Measurements from ENCODE around the gene RASGRP1. TPM values are rescaled to one million over a fixed set of nuclear protein-coding genes. Genes with fewer than 3 reads are reported as not detected.

The RASGRP1 gene
- total RNA-seq, 1 donor from 2014 or later: 1.6 TPM

DNA sequence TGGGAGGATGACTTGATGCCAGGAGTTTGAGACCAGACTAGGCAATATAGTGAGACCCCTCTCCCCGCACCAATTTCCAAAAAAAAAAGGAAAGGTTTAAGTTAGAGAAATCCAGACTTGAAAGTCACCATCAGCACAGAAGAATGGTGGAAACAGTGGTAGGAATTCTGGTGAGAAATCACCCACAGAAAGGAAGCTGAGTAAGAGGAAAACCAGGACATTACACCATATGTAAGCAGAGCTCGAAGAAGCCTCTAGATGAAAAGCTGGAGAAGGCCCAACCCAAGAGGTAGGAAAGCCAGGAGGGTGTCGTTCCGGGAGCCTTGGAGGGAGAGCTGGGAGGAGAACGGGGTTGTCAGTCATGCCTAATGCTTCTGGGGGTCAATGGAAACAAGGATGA lies 40.5 kb downstream of the RASGRP1 start:
- no peaks in the 10 kb centered on the region for H3K36me3 Mint-ChIP-seq (ENCODE audit: low read depth)
- no peak overlapping the region for H3K27ac Mint-ChIP-seq (ENCODE audit: unreplicated experiment)
- TF ChIP-seq, protein P1, sequence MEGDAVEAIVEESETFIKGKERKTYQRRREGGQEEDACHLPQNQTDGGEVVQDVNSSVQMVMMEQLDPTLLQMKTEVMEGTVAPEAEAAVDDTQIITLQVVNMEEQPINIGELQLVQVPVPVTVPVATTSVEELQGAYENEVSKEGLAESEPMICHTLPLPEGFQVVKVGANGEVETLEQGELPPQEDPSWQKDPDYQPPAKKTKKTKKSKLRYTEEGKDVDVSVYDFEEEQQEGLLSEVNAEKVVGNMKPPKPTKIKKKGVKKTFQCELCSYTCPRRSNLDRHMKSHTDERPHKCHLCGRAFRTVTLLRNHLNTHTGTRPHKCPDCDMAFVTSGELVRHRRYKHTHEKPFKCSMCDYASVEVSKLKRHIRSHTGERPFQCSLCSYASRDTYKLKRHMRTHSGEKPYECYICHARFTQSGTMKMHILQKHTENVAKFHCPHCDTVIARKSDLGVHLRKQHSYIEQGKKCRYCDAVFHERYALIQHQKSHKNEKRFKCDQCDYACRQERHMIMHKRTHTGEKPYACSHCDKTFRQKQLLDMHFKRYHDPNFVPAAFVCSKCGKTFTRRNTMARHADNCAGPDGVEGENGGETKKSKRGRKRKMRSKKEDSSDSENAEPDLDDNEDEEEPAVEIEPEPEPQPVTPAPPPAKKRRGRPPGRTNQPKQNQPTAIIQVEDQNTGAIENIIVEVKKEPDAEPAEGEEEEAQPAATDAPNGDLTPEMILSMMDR (conservative IDR thresholded peaks at IDR 0.05): no peak
- H3K4me3 Mint-ChIP-seq: no peak overlapping the region
- H3K4me1 Mint-ChIP-seq: peaks cover 4% of the 10 kb centered on the region
- no peak for DNase-seq (ENCODE audit: low read depth, low spot score)
- peaks cover 2% of the 10 kb centered on the region for H3K9me3 Mint-ChIP-seq
- no peaks in the 10 kb centered on the region for H3K27me3 Mint-ChIP-seq (ENCODE audit: low read depth)

DNA sequence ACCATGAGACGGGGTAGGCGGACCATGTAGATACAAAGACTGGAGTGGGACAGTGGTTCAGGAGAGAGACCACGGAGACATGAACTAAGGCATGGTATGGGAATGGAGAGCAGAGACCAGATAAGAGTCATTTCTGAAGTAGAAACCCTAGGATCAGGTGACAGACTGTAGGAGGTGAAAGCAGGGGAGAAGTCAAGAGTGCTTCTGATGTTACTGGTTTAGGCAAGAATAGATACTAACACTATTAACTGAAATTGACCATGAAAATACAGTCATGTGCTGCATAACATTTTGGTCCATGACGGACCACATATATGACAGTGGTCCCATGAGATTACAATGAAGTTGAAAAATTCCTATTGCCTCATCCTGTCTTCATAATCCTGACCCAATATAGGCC lies 41.7 kb downstream of the RASGRP1 start:
- Mint-ChIP-seq H3K36me3 (ENCODE audit: low read depth) (no peaks in the 10 kb centered on the region), H3K27me3 (ENCODE audit: low read depth) (no peaks in the 10 kb centered on the region), H3K4me3 (no peak overlapping the region), H3K27ac (ENCODE audit: unreplicated experiment) (peak overlapping the region; percentile 22), H3K4me1 (peaks cover 4% of the 10 kb centered on the region), H3K9me3 (no peaks in the 10 kb centered on the region)
- TF ChIP-seq, protein P1 (conservative IDR thresholded peaks at IDR 0.05): no peak
- no peak for DNase-seq (ENCODE audit: low read depth, low spot score)

DNA sequence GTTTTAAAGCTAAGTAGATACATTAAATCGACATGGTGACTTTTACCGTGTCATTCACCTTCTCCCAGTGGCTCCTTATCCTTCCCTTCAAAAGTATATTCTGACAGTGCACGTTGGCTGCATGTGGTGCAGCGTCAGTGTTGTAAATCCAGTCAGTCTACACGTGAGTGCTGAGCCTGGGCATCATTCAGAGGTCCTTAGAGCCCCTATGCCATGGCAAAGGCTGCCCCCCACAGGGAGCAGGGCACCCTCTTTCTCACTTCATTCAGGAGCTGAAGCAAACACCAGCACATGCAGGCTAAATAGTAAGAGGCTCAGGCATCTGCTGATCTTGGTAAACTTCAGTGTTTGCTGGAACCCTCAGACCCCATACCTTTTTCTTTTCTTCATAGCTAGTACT lies 43.3 kb downstream of the RASGRP1 start:
- Mint-ChIP-seq H3K4me3 (no peak overlapping the region), H3K36me3 (ENCODE audit: low read depth) (no peaks in the 10 kb centered on the region), H3K4me1 (peaks cover 4% of the 10 kb centered on the region), H3K9me3 (no peaks in the 10 kb centered on the region), H3K27ac (ENCODE audit: unreplicated experiment) (no peak overlapping the region), H3K27me3 (ENCODE audit: low read depth) (no peaks in the 10 kb centered on the region)
- DNase-seq (ENCODE audit: low read depth, low spot score): no peak
- TF ChIP-seq, protein P1 (conservative IDR thresholded peaks at IDR 0.05): no peak

DNA sequence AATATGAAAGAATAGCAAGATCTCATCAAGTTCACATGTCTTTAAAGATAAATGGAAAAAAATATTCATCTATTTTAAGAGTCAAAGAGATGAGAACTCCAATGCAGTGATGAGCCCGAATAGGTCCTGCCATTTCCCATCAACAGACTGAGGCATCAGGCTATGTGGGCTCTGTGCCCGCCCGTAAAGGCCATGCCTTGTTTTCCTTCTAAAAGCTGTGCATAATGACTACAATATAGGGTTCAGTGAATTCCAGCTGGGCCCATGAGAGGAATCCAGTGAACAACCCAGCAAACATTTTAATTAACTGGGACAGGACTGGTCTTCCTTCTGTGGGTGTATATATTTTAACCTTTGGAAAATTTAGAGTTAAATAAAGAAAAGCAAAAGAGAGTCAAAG lies 44.6 kb downstream of the RASGRP1 start:
- DNase-seq (ENCODE audit: low read depth, low spot score): no peak
- peaks cover 8% of the 10 kb centered on the region for H3K4me1 Mint-ChIP-seq
- no peaks in the 10 kb centered on the region for H3K9me3 Mint-ChIP-seq
- TF ChIP-seq, protein P1 (conservative IDR thresholded peaks at IDR 0.05): no peak
- no peak overlapping the region for H3K4me3 Mint-ChIP-seq
- no peaks in the 10 kb centered on the region for H3K27me3 Mint-ChIP-seq (ENCODE audit: low read depth)
- no peaks in the 10 kb centered on the region for H3K36me3 Mint-ChIP-seq (ENCODE audit: low read depth)
- no peak overlapping the region for H3K27ac Mint-ChIP-seq (ENCODE audit: unreplicated experiment)

DNA sequence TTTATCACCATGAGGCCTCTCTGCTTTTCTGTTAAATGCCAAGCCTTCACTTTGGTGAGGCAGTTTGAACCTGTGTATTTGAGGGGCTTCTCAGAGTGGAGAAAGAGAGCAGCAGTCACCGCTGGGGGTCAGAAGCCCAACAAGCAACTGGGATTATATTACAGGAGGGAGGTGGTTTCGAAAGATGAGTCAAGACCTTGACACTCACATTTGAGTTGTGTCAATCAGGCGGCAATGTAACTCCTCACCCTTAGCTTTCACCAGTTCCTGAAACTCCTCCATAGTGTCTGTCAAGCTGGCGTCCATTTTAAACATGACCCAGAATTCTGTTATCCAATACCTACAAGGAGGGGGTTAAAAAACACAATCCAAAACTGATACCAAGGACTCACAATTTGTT lies 46.5 kb downstream of the RASGRP1 start:
- no peak overlapping the region for H3K4me3 Mint-ChIP-seq
- H3K4me1 Mint-ChIP-seq: peaks cover 17% of the 10 kb centered on the region
- H3K27ac Mint-ChIP-seq (ENCODE audit: unreplicated experiment): no peak overlapping the region
- no peaks in the 10 kb centered on the region for H3K27me3 Mint-ChIP-seq (ENCODE audit: low read depth)
- TF ChIP-seq, protein P1 (conservative IDR thresholded peaks at IDR 0.05): no peak
- no peaks in the 10 kb centered on the region for H3K9me3 Mint-ChIP-seq
- no peak for DNase-seq (ENCODE audit: low read depth, low spot score)
- H3K36me3 Mint-ChIP-seq (ENCODE audit: low read depth): no peaks in the 10 kb centered on the region
